ENCODE measurements around the gene SSTR1.

GRCh38 chr14:38238878-38239277 lies 31.2 kb downstream of the SSTR1 start:
- TF ChIP-seq EZH2 (IDR thresholded peaks at IDR 0.05; ENCODE audit: insufficient read depth, poor library complexity, severe bottlenecking): no peak
- no peak for TF ChIP-seq EZH2phosphoT487 (IDR thresholded peaks at IDR 0.05; ENCODE audit: insufficient read depth, low read depth)
